Measurements from ENCODE around the gene AKR1A1.
A peak's percentile ranks its signal among the peaks of the same experiment; 100 is the strongest.
"Not testable (repeated sequence)": the region's sequence is repeated elsewhere in the genome, so short reads cannot be mapped to it uniquely, and the experiment has no call there.

The AKR1A1 gene

GRCh38 chr1:45550401-45551351 is at the start of gene AKR1A1:
Gene AKR1A1, plus strand, starts transcription at chr1:45550826. Its CDS starts 10,969 bp downstream, at chr1:45561795.
- DNase-seq: peak; percentile 74

DNA sequence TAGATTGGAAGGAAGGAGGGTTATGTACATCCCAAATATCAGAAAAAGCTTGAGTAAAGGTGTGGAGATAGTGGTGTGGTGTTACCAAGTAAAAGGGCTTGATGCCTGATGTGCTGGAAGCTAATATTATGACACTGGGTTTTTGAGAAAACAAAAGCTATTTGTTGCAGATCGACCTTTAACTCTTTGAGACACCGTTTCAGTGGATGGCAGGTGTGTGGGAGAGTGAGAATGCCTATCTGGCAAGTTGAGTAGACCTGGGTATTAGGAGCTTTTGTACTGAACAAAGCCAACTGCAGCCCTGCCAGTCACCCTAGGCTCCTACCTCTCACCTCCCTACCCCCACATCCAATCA is 49.1 kb upstream of the AKR1A1 start:
- no peak for DNase-seq

GRCh38 chr1:45503462-45504360 is 46.9 kb upstream of the AKR1A1 start:
- DNase-seq: no peak

GRCh38 chr1:45507195-45507594 is 43.4 kb upstream of the AKR1A1 start:
- DNase-seq: no peak

- no peak for DNase-seq
These were observed 42.7 kb upstream of the AKR1A1 start for GRCh38 chr1:45507893-45508292.

DNA sequence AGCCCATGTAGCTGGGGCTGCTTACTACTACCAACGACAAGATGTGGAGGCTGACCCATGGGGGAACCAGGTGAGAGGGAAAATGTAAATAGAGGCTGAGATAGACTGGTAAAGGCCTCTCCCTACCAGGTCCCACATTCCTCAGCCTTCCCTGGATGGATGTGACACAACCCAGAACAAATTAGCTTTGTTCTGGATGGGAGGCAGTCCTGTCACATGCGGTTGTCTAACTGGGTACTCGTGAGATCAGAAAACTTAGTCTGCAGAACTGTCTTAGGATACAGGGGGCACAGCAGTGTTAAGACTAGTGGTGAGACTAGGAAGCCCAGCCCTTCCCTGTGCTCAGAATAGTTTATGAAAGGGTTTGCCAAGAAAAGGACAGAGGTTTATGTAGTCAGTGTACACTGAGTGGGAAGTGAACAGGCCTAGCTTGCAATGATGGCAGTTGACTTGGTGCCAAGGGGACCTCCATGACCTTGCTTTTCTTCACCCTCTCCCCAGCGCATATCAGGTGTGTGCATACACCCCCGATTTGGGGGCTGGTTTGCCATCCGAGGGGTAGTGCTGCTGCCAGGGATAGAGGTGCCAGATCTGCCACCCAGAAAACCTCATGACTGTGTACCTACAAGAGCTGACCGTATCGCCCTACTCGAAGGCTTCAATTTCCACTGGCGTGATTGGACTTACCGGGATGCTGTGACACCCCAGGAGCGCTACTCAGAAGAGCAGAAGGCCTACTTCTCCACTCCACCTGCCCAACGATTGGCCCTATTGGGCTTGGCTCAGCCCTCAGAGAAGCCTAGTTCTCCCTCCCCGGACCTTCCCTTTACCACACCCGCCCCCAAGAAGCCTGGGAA is 42.1 kb upstream of the AKR1A1 start:
- DNase-seq: no peak

- DNase-seq: no peak
These were observed 40.3 kb upstream of the AKR1A1 start for GRCh38 chr1:45510036-45510971.

DNA sequence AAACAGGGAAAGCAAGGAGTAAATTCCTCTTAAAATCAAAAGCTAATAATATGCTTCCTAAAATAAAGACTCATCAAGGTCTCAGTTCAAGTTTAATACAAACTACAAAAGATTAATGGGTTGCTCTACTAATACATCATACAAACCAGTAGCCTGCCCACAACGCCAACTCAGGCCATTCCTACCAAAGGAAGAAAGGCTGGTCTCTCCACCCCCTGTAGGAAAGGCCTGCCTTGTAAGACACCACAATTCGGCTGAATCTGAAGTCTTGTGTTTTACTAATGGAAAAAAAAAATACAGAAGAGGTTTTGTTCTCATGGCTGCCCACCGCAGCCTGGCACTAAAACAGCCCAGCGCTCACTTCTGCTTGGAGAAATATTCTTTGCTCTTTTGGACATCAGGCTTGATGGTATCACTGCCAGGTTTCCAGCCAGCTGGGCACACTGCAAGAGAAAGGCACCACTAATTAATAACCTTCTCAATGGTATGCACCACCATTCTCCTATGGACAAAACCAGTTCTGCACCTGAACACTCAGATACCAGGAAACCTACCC is 39.6 kb upstream of the AKR1A1 start:
- no peak for DNase-seq

GRCh38 chr1:45512641-45513054 is 38.0 kb upstream of the AKR1A1 start:
- DNase-seq: peak; percentile 20

DNA sequence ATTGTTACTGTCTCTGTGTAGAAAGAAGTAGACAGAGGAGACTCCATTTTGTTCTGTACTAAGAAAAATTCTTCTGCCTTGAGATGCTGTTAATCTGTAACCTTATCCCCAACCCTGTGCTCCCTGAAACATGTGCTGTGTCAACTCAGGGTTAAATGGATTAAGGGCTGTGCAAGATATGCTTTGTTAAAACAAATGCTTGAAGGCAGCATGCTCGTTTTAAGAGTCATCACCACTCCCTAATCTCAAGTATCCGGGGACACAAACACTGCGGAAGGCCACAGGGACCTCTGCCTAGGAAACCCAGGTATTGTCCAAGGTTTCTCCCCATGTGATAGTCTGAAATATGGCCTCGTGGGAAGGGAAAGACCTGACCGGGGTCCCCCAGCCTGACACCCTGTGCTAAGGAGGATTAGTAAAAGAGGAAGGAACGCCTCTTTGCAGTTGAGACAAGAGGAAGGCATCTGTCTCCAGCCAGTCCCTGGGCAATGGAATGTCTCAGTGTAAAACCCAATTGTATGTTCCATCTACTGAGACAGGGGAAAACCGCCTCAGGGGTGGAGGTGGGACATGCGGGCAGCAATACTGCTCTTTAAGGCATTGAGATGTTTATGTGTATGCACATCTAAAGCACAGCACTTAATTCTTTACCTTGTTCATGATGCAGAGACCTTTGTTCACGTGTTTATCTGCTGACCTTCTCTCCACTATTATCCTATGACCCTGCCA is 36.9 kb upstream of the AKR1A1 start:
- DNase-seq: not testable (repeated sequence)

GRCh38 chr1:45516036-45516435 is 34.6 kb upstream of the AKR1A1 start:
- no peak for DNase-seq

DNA sequence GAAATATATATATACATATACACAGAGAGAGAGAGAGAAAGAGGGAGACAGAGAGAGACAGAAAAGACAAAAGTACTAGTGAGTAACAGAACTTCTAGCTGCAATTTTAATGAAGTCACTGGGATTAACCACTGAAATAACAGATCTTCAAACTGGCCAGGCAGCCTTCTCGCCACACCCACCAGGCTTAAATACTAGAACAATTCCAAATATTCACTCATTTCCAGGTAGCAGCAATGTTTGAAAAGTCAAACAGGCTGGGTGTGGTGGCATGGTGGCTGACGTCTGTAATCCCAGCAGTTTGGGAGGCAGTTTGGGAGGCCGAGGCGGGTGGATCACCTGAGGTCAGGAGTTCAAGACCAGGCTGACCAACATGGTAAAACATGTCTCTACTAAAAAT is 34.2 kb upstream of the AKR1A1 start:
- DNase-seq: no peak

- DNase-seq: not testable (repeated sequence)
These were observed 32.3 kb upstream of the AKR1A1 start for GRCh38 chr1:45518366-45518765.

DNA sequence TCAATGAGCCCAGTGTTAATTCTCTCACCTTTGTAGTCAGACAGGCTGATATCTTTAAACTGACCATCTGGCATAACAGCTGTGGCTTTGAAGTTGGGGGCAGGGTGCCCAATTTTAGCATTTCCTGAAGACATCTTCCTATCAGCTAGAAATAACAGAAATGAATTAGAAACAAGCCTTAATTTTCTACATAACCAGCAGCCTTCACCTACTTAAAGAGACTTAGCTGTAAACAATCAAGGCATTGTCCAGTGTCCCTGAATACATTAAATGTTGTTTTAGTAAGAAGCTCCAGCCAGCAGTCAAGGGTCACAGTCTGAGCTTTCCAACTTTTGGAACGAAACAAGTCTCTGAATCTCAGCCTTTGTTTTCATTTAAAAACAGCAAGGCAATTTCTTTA is 31.7 kb upstream of the AKR1A1 start:
- DNase-seq: no peak

- not testable (repeated sequence) for DNase-seq
These were observed 30.9 kb upstream of the AKR1A1 start for GRCh38 chr1:45519774-45520173.

DNA sequence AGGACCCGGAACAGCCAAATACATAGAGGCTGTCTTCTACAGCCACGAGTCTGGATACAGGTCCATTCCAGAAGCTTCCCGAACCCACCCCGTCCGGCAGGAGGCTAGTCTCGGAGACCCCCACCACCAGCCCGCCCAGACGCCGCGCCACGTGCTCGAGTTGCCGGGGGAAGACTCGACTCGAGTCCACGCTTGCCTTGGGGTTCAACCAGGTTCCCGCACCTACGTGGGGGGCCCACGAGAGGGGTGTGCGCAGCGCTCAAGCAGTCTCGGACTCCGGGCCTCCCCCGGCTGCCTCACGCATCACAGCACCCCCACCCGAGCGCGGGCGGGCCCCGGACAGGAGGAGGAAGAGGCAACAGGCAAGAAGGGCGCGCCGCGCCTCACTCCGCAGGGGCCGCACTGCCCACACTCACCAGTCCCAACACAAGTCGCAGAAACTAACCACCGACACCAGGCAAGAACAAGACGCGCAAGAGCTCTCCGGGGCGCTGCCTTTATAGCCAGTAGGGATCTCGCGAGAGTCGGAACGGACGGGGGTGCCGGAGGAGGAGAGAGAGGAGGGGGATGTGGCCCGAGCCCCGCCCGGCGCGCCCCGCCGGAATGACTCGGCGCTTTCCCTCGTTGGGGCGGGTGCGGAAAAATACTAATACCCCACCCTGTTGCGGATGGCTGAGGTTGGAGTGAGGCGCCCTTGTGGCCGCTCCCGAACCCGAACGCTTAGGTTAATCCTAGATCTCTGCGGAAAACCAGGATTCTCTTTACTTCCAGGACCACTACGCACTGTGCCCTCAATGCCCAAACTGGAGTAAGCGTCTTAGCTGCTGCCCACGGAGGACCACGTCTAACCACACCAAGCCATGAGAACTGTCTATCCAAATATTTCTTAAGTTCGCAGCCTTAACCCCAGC is 29.0 kb upstream of the AKR1A1 start, which contains the start of gene PRDX1:
TSS of gene PRDX1 (minus strand) at position 472 of the 911 bp plus-strand sequence. CDS start 2,841 bp downstream, outside the sequence.
- DNase-seq: peak; percentile 98

DNA sequence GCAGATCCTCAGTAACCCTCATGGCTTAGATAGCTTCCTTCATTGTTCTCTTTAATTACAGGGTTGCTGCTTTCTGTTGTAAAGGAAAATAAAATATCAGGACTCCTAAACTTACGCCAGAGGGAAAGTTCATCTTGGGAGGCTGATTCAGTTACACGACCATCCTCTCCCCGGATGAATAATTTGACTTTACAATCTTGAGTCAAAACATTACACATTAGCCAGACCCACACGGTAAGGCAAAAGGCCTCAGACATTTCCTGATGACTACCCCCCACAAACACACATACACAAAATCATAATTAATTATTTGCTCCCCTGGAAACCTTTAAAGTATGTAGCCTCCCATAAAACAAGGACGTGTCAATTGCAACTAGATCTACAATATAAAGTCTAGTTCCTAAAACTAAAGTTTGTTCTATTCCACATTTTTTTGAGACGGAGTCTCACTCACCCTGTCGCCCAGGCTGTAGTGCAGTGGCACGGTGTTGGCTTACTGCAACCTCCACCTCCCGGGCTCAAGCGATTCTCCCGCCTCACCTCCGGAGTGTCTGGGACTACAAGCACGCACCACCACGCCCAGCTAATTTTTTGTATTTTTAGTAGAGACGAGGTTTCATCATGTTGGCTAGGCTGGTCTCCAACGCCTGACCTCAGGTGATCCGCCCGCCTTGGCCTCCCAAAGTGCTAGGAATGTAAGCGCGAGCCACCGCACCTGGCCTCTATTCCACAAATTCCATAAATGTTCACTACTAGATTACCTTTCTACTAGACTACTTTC is 28.1 kb upstream of the AKR1A1 start:
- no peak for DNase-seq

GRCh38 chr1:45523516-45523915 is 27.1 kb upstream of the AKR1A1 start:
- DNase-seq: not testable (repeated sequence)

Data from T1000 (cell line).